HFF-Myc (cell line): Measurements from ENCODE around the gene ZNF555.

Experiments
- DNase-seq: peaks from one replicate; pipeline ENCODE4 v3.0.0-alpha.2; 2011; ENCODE audit warnings: low read depth; ENCODE audit errors: extremely low read depth
- H3K4me3 ChIP-seq: replicated peaks from 2 replicates; pipeline ENCODE4 v1.5.1; 2011; ENCODE audit warnings: low read depth, mild to moderate bottlenecking, control low read depth, low read length
- TF ChIP-seq, protein P1 (sequence below): IDR thresholded peaks from 2 replicates; pipeline ENCODE4 v1.5.1; 2012; ENCODE audit warnings: mild to moderate bottlenecking, low read depth, low read length, control low read depth; ENCODE audit errors: missing control alignments

Gene ZNF555

DNA sequence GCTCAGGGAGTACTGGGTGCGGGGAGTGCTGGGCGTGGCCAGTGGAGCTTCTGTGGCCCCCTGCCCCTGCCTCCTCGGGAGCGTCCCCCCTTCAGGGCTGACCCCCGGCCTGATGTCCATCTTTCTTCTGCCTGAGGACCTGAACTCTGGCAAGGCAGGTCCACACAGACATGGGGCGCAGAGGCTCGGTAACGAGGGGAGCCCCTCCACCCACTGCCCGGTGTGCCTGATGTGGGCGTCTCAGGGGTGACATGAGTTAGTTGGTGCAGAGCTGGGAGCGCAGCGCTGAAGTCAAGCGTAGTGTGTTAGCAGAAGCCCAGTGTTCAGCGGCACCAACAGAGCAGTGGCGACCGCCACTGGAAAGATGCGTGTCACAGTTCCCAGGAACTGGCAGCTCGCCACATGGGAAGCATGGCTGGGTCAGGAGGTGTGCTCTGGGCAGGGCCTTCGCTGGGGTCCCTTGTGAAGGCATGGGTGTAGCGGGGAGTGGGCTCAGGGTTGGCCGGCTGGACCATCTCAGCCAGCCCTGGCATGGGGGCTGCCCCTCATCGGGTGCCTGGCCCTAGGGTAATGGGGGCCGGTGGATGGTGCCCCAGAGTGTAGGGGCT is 44.5 kb upstream of the ZNF555 start:
- TF ChIP-seq, protein P1, sequence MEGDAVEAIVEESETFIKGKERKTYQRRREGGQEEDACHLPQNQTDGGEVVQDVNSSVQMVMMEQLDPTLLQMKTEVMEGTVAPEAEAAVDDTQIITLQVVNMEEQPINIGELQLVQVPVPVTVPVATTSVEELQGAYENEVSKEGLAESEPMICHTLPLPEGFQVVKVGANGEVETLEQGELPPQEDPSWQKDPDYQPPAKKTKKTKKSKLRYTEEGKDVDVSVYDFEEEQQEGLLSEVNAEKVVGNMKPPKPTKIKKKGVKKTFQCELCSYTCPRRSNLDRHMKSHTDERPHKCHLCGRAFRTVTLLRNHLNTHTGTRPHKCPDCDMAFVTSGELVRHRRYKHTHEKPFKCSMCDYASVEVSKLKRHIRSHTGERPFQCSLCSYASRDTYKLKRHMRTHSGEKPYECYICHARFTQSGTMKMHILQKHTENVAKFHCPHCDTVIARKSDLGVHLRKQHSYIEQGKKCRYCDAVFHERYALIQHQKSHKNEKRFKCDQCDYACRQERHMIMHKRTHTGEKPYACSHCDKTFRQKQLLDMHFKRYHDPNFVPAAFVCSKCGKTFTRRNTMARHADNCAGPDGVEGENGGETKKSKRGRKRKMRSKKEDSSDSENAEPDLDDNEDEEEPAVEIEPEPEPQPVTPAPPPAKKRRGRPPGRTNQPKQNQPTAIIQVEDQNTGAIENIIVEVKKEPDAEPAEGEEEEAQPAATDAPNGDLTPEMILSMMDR: no peak

DNA sequence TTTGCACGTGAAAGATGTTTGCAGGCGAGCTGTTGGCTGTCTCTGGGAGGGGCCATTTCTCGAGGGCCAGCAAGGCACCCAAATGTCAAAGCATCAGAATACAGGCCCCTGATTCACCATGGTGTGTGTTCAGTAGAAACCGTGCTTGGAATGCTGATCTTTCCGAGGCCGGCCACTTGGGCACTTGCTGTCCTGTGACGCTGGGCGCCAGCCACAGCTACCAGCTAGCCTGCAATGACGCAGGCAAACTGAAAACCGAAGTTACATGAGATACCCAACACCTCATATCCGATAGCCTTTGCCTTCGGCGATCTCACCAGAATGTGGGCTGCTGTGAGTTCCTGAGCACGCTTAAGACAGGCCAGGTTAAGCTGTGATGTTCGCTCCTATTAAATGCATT is 44.0 kb upstream of the ZNF555 start:
- no peak overlapping the region for H3K4me3 ChIP-seq

More for the DNA sequence above, 44.5 kb upstream of the ZNF555 start:
- DNase-seq: no peak
- no peak overlapping the region for H3K4me3 ChIP-seq

DNA sequence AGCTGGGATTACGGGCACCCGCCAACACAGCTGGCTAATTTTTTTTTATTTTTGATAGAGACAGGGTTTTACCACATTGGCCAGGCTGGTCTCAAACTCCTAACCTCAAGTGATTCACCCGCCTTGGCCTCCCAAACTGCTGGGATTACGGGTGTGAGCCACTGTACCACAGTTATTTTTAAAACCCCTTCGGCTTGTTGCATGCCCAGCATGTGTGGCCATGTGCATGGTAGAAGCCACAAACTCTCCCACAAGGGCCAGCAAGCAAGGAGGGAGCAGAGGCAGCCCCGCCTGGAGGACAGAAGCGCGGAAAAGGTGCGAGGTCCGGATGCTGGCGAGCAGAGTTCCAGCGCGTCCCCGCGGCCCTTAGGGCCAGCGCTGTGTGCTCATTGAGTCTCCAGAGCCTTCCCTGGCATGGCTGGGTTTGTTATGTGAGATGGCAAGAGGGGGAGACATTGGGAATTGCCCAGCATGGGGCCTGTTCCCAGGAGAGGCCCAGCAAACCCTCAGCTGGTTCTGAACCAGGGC is 43.1 kb upstream of the ZNF555 start:
- TF ChIP-seq, protein P1: no peak
- no peak for DNase-seq
- H3K4me3 ChIP-seq: no peak overlapping the region

More for the DNA sequence above, 44.0 kb upstream of the ZNF555 start:
- DNase-seq: no peak
- TF ChIP-seq, protein P1: no peak

DNA sequence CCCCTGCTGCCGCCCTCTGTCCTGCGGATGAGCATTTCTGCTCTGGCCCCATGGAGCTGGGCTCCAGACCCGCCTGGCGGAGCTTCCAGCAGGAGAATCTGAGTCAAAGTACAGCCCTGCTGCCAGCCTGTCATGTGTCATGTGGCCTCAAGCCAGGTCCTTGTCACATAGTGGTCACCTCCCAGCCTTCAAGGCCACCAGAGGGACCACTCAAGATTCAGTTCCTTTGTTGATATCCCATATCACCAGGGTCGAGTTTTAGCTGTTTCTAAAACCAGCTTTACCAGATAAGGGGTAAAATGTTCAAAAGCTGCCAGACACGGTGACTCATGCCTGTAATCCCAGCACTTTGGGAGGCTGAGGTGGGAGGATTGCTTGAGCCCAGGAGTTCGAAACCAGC is 42.5 kb upstream of the ZNF555 start:
- H3K4me3 ChIP-seq: no peak overlapping the region
- TF ChIP-seq, protein P1: no peak
- no peak for DNase-seq

DNA sequence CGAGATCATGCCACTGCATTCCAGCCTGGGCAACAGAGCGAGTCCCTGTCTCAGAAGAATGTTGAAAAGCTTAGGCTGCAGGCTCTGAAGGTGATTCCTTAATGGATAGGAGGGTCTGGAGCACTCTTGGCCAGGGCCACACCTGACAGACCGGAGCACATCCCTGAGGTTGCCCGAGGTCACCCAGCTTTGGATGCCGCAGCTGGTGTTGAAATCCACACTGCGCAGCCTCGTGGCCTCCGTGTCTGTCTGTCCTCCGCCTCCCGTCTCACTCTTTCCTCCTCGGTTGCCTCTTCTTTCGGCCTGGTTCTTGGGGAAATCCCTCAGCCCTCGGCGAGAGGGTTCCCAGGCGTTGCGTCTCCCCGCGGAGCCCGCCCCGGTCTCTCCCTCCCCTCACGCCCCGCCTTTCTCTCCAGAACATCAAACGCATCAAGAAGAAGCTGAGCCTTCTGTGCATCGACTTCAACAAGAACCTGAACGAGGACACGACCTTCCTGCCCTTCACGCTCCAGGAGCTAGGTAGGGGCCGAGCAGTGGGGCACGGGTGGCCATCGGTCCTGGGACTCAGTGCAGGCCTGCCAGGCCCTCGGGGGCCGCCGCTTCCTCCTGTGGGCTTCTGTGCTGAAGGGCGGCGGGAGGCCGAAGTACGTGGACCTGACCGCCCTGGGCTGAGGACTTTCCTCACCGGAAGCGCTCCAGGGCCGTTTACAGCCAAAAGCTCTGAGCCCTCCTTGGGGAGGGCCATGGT is 41.8 kb upstream of the ZNF555 start:
- TF ChIP-seq, protein P1: no peak
- no peak overlapping the region for H3K4me3 ChIP-seq
- DNase-seq: no peak

DNA sequence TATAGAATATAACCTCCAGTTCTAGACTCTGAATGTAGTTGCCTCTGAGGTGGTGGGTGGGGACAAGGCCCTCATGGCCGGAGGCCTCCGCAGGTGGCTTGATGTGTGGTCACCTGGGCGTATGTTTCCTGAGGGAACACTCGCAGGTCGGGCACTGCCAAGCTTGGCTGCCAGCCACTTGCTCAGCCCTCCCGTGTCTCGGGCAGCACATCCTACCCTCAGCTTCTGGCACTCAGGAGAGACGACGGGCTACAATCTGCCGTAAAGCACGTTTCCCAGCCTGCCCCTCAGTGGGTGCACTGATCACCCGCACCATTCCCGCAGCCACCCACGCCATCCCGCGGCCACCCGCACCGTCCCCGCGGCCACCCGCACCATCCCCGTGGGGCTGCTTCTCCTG is 40.8 kb upstream of the ZNF555 start:
- no peak overlapping the region for H3K4me3 ChIP-seq
- no peak for DNase-seq
- TF ChIP-seq, protein P1: no peak
